Measurements from ENCODE around the gene KCNJ12.

The KCNJ12 gene

DNA sequence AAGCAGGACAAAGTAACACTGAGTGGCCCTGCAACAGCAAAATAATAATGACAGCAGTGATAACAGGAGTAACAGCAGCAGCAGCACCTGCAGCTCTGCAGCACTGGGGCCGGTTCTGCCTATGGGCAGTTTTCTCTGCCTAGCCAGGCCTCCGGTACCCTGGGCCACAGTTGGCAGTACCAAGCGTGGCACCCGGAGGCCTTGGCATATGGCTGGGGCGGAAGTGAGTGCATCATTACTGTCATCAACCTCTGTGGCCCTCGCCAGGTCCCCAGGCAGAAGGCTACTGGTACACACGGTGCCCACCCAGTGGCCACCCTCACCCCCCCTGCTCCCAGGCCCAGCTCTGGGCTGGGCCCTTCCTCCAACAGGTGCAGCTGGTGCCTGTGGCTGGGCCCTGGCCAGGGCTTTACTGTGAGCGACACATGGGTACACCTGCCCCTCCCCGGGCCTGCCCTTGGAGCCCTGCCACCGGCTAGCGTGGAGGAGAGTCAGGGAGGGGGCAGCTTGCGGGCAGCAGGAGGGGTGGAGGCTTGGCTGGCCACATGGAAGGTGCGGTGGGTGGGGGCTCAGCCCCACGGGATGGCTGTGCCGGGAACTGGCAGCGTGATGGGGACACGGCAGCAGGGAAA lies 3.0 kb downstream of the KCNJ12 start:
- CTCF ChIA-PET: interaction anchor here (0.9 kb wide), 1 partner anchor 59 kb away, joined by 3 read pairs; no protein-coding TSS in a partner anchor
- Histone ChIP-seq H3K4me1 (ENCODE audit: control extremely low read depth in 1 of 4, control insufficient read depth in 4 of 4, insufficient read depth in 4 of 4, low read length in 3 of 4) (peaks cover 0 to 43% (median 31%) of the 10 kb centered on the region in 4 experiments), H3K27me3 (replicated peaks in 2 of 5; ENCODE audit: control insufficient read depth in 4 of 5, insufficient read depth in 5 of 5, low read length in 4 of 5) (peaks cover 0 to 36% (median 7%) of the 10 kb centered on the region in 5 experiments), H3K27ac (ENCODE audit: insufficient read depth in 1 of 2, low read depth in 1 of 2, low read length in 2 of 2, poor library complexity in 1 of 2, severe bottlenecking in 2 of 2) (no peak overlapping the region), H3K4me3 (ENCODE audit: control insufficient read depth in 1 of 7, extremely low read depth in 1 of 7, insufficient read depth in 4 of 7, low read depth in 2 of 7, low read length in 6 of 7) (no peak overlapping the region), H3K36me3 (ENCODE audit: control insufficient read depth in 4 of 4, insufficient read depth in 4 of 4, low read length in 3 of 4) (peaks cover 0 to 2% (median 0%) of the 10 kb centered on the region in 4 experiments), H3K9me3 (ENCODE audit: control extremely low read depth in 1 of 5, control insufficient read depth in 4 of 5, insufficient read depth in 2 of 5, low read depth in 1 of 5, low read length in 4 of 5) (no peaks in the 10 kb centered on the region)
- POLR2A ChIA-PET: no interaction called here
- WGBS (ENCODE audit: insufficient coverage): 95% methylated on average over 8 of the region's 17 CpGs
- DNase-seq: no peak

DNA sequence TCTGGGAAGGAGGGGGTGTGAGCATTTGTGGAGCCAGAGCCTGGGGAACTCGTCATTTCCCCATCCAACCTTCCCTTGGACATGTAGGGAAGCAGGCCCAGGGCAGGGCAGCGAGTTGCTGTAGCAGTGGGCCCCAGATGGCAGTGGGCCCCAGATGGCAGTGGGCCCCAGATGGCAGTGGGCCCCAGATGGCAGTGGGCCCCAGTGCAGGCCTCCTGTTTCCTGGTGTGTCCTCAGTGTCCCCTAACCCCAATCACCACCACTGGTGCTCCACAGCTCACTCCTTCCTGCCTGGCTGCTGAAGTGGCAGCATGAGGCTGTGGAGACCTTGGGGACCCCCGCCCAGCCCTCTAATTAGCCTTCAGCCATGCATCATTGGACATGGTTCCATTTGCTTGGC lies 4.5 kb downstream of the KCNJ12 start:
- peaks cover 0 to 29% (median 26%) of the 10 kb centered on the region in 4 experiments for H3K4me1 ChIP-seq (ENCODE audit: control extremely low read depth in 1 of 4, control insufficient read depth in 4 of 4, insufficient read depth in 4 of 4, low read length in 3 of 4)
- H3K4me3 ChIP-seq (ENCODE audit: control insufficient read depth in 1 of 7, extremely low read depth in 1 of 7, insufficient read depth in 4 of 7, low read depth in 2 of 7, low read length in 6 of 7): no peak overlapping the region
- no peak overlapping the region for H3K27ac ChIP-seq (ENCODE audit: insufficient read depth in 1 of 2, low read depth in 1 of 2, low read length in 2 of 2, poor library complexity in 1 of 2, severe bottlenecking in 2 of 2)
- ChIA-PET CTCF (no interaction called here), POLR2A (no interaction called here)
- no peaks in the 10 kb centered on the region for H3K9me3 ChIP-seq (ENCODE audit: control extremely low read depth in 1 of 5, control insufficient read depth in 4 of 5, insufficient read depth in 2 of 5, low read depth in 1 of 5, low read length in 4 of 5)
- peaks cover 0 to 35% (median 7%) of the 10 kb centered on the region in 5 experiments for H3K27me3 ChIP-seq (replicated peaks in 2 of 5; ENCODE audit: control insufficient read depth in 4 of 5, insufficient read depth in 5 of 5, low read length in 4 of 5)
- 100% methylated on average over 3 of the region's 3 CpGs for WGBS (ENCODE audit: insufficient coverage)
- H3K36me3 ChIP-seq (ENCODE audit: control insufficient read depth in 4 of 4, insufficient read depth in 4 of 4, low read length in 3 of 4): peaks cover 0 to 2% (median 0%) of the 10 kb centered on the region in 4 experiments
- no peak for DNase-seq

GRCh38 chr17:21381076-21381706 lies 5.0 kb downstream of the KCNJ12 start:
- POLR2A ChIA-PET: no interaction called here
- WGBS (ENCODE audit: insufficient coverage): 97% methylated on average over 6 of the region's 6 CpGs

DNA sequence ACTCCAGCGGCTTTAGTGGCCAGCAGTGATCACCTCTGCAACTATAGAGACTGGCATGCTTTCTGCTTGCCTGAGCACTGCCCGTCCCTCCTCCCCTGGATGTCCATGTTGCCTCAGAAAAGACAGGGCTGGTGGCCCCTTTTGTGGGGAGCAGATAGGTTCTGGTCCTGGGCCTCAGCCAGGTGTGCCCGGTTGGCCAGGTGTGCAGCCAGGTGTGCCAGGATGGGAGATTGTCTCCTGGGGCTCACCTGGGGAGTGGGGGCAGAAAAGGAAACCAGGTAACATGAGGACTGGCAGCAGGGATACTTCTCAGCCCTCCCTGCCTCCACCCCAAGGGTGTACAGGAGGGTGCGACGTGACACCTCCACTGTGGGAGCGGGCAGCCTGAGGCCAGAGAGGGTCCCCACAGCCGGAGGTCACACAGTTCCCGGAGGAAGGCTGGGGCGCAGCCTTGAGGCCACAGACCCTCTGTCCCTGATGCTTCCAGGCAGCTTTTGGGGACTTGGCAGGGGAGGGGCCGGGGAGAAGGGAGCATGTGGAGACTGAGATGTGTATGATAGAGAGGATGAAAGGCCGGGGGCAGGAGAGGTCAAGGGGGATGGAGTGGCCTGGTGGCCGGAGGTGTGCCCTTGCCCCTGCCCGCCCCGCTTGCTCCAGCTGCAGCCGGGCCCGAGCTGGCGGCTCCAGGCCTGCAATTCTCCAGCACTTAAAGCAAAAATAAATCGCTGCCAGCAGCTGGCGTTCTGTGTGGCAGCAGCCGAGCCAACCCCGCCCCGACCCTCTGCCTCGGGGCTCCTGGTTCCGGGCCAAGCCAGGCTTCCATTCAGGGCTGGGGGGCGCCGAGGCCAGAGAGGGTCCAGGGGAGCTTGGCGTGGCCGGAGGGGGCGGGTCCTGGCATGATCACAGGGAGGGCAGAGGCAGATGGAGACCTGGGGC lies 6.7 kb downstream of the KCNJ12 start:
- Histone ChIP-seq H3K9me3 (ENCODE audit: control extremely low read depth in 1 of 5, control insufficient read depth in 4 of 5, insufficient read depth in 2 of 5, low read depth in 1 of 5, low read length in 4 of 5) (no peaks in the 10 kb centered on the region), H3K4me3 (ENCODE audit: control insufficient read depth in 1 of 7, extremely low read depth in 1 of 7, insufficient read depth in 4 of 7, low read depth in 2 of 7, low read length in 6 of 7) (no peak overlapping the region), H3K4me1 (ENCODE audit: control extremely low read depth in 1 of 4, control insufficient read depth in 4 of 4, insufficient read depth in 4 of 4, low read length in 3 of 4) (peaks cover 0 to 8% (median 5%) of the 10 kb centered on the region in 4 experiments), H3K27me3 (replicated peaks in 2 of 5; ENCODE audit: control insufficient read depth in 4 of 5, insufficient read depth in 5 of 5, low read length in 4 of 5) (peaks cover 0 to 15% (median 4%) of the 10 kb centered on the region in 5 experiments), H3K36me3 (ENCODE audit: control insufficient read depth in 4 of 4, insufficient read depth in 4 of 4, low read length in 3 of 4) (peaks cover 0 to 2% (median 0%) of the 10 kb centered on the region in 4 experiments), H3K27ac (ENCODE audit: insufficient read depth in 1 of 2, low read depth in 1 of 2, low read length in 2 of 2, poor library complexity in 1 of 2, severe bottlenecking in 2 of 2) (no peak overlapping the region)
- DNase-seq: no peak
- ChIA-PET POLR2A (no interaction called here), CTCF (no interaction called here)
- WGBS (ENCODE audit: insufficient coverage): 97% methylated on average over 25 of the region's 29 CpGs

More at GRCh38 chr17:21381076-21381706, 5.0 kb downstream of the KCNJ12 start:
- CTCF ChIA-PET: no interaction called here
- Histone ChIP-seq H3K36me3 (ENCODE audit: control insufficient read depth in 4 of 4, insufficient read depth in 4 of 4, low read length in 3 of 4) (peaks cover 0 to 2% (median 0%) of the 10 kb centered on the region in 4 experiments), H3K27me3 (replicated peaks in 2 of 5; ENCODE audit: control insufficient read depth in 4 of 5, insufficient read depth in 5 of 5, low read length in 4 of 5) (peaks cover 0 to 31% (median 7%) of the 10 kb centered on the region in 5 experiments), H3K27ac (ENCODE audit: insufficient read depth in 1 of 2, low read depth in 1 of 2, low read length in 2 of 2, poor library complexity in 1 of 2, severe bottlenecking in 2 of 2) (no peak overlapping the region), H3K4me3 (ENCODE audit: control insufficient read depth in 1 of 7, extremely low read depth in 1 of 7, insufficient read depth in 4 of 7, low read depth in 2 of 7, low read length in 6 of 7) (no peak overlapping the region), H3K9me3 (ENCODE audit: control extremely low read depth in 1 of 5, control insufficient read depth in 4 of 5, insufficient read depth in 2 of 5, low read depth in 1 of 5, low read length in 4 of 5) (no peaks in the 10 kb centered on the region), H3K4me1 (ENCODE audit: control extremely low read depth in 1 of 4, control insufficient read depth in 4 of 4, insufficient read depth in 4 of 4, low read length in 3 of 4) (peaks cover 0 to 24% (median 22%) of the 10 kb centered on the region in 4 experiments)
- no peak for DNase-seq

- H3K4me3 ChIP-seq (ENCODE audit: control insufficient read depth in 1 of 7, extremely low read depth in 1 of 7, insufficient read depth in 4 of 7, low read depth in 2 of 7, low read length in 6 of 7): no peak overlapping the region
- peaks cover 0 to 25% (median 12%) of the 10 kb centered on the region in 4 experiments for H3K4me1 ChIP-seq (ENCODE audit: control extremely low read depth in 1 of 4, control insufficient read depth in 4 of 4, insufficient read depth in 4 of 4, low read length in 3 of 4)
- 79% methylated on average over 10 of the region's 10 CpGs for WGBS (ENCODE audit: insufficient coverage)
- no peaks in the 10 kb centered on the region for H3K36me3 ChIP-seq (ENCODE audit: control insufficient read depth in 4 of 4, insufficient read depth in 4 of 4, low read length in 3 of 4)
- no peaks in the 10 kb centered on the region for H3K9me3 ChIP-seq (ENCODE audit: control extremely low read depth in 1 of 5, control insufficient read depth in 4 of 5, insufficient read depth in 2 of 5, low read depth in 1 of 5, low read length in 4 of 5)
- ChIA-PET POLR2A (no interaction called here), CTCF (no interaction called here)
- no peak overlapping the region for H3K27ac ChIP-seq (ENCODE audit: insufficient read depth in 1 of 2, low read depth in 1 of 2, low read length in 2 of 2, poor library complexity in 1 of 2, severe bottlenecking in 2 of 2)
- H3K27me3 ChIP-seq (replicated peaks in 2 of 5; ENCODE audit: control insufficient read depth in 4 of 5, insufficient read depth in 5 of 5, low read length in 4 of 5): peaks cover 0 to 3% (median 0%) of the 10 kb centered on the region in 5 experiments
- no peak for DNase-seq
Measured at GRCh38 chr17:21385281-21385845, 9.2 kb downstream of the KCNJ12 start.

- H3K4me3 ChIP-seq (ENCODE audit: control insufficient read depth in 1 of 7, extremely low read depth in 1 of 7, insufficient read depth in 4 of 7, low read depth in 2 of 7, low read length in 6 of 7): no peak overlapping the region
- 100% methylated on average over 1 of the region's 5 CpGs for WGBS (ENCODE audit: insufficient coverage)
- POLR2A ChIA-PET: no interaction called here
- H3K9me3 ChIP-seq (ENCODE audit: control extremely low read depth in 1 of 5, control insufficient read depth in 4 of 5, insufficient read depth in 2 of 5, low read depth in 1 of 5, low read length in 4 of 5): no peaks in the 10 kb centered on the region
- no peak overlapping the region for H3K27ac ChIP-seq (ENCODE audit: insufficient read depth in 1 of 2, low read depth in 1 of 2, low read length in 2 of 2, poor library complexity in 1 of 2, severe bottlenecking in 2 of 2)
- peaks cover 0 to 43% (median 17%) of the 10 kb centered on the region in 4 experiments for H3K4me1 ChIP-seq (ENCODE audit: control extremely low read depth in 1 of 4, control insufficient read depth in 4 of 4, insufficient read depth in 4 of 4, low read length in 3 of 4)
- no peaks in the 10 kb centered on the region for H3K36me3 ChIP-seq (ENCODE audit: control insufficient read depth in 4 of 4, insufficient read depth in 4 of 4, low read length in 3 of 4)
- peaks cover 0 to 3% (median 0%) of the 10 kb centered on the region in 5 experiments for H3K27me3 ChIP-seq (replicated peaks in 2 of 5; ENCODE audit: control insufficient read depth in 4 of 5, insufficient read depth in 5 of 5, low read length in 4 of 5)
- no peak for DNase-seq
- CTCF ChIA-PET: interaction anchor here (0.8 kb wide), 1 partner anchor 71 kb away, joined by 3 read pairs; no protein-coding TSS in a partner anchor
Measured at GRCh38 chr17:21387616-21388015, 11.5 kb downstream of the KCNJ12 start.

Measured in common myeloid progenitor, CD34-positive (primary cell).